Psoas muscle (tissue), 8 donors: Measurements from ENCODE around the gene CYBA. TPM values are rescaled to one million over a fixed set of nuclear protein-coding genes. Genes with fewer than 3 reads are reported as not detected.

Source experiments
- ATAC-seq, 4 donors: fragments of 200-7000 bp; cut with Tn5 transposase; one replicate each; pipeline ENCODE4 v1.9.1; 2020; ENCODE audit warnings: moderate library complexity in 3 of 4, mild to moderate bottlenecking in 2 of 4
- DNase-seq, 2 donors: peaks; one replicate each; pipeline ENCODE4 v3.0.0-alpha.2; 2020
- H3K27ac ChIP-seq: fragments of 200-600 bp; one replicate; pipeline ENCODE4 v1.8.0; 2022
- H3K27me3 ChIP-seq, 3 donors: fragments of 200-600 bp in 1 of 3; one replicate each; pipeline versions ENCODE4 v1.6.1 to v1.8.0; 2013 to 2022; ENCODE audit warnings: low read length in 2 of 3, mild to moderate bottlenecking in 2 of 3, moderate library complexity in 1 of 3; ENCODE audit not compliant: insufficient read depth in 3 of 3
- H3K36me3 ChIP-seq, 2 donors: fragments of 200-600 bp in 1 of 2; one replicate each; pipeline versions ENCODE4 v1.6.1 to v1.8.0; 2013 to 2022; ENCODE audit warnings: low read depth in 1 of 2, mild to moderate bottlenecking in 1 of 2, moderate library complexity in 1 of 2; ENCODE audit not compliant: insufficient read depth in 1 of 2
- H3K4me1 ChIP-seq: fragments of 200-600 bp; one replicate; pipeline ENCODE4 v1.8.0; 2022
- H3K4me3 ChIP-seq: fragments of 200-600 bp; one replicate; pipeline ENCODE4 v1.8.0; 2022; ENCODE audit warnings: mild to moderate bottlenecking
- H3K9me3 ChIP-seq: fragments of 200-600 bp; one replicate; pipeline ENCODE4 v1.8.0; 2022
- CTCF ChIP-seq: fragments of 200-600 bp; IDR thresholded peaks from one replicate; pipeline ENCODE4 v1.8.0; 2022; ENCODE audit warnings: antibody characterized with exemption
- WGBS, 3 donors: extraction: QIAGEN DNeasy Blood & Tissue Kit; methylation state at CpG; one replicate each; pipeline versions ENCODE4 v1.1.6 to v1.1.7; 2013; 5-methylcytosine and 5-hydroxymethylcytosine counted together
- intact Hi-C, 2 donors: fragments of 100-400 bp; cut with DNase I; formaldehyde crosslinking; loops; one replicate each; pipeline versions ENCODE4 v1.11.0 to v1.14.2; 2022
- polyA plus RNA-seq, 3 donors: library from polyadenylated mRNA; stranded (reverse); fragments of 200-250 nt; gene quantifications; one replicate each; pipeline ENCODE4 v1.2.3, GENCODE V29; 2013
- total RNA-seq, 4 donors: library from RNA; stranded (reverse); fragmentation: NEBNext Ultra II Directional in 2 of 4; extraction: Animal tissue kit (Norgen Biotek cat#: 25700) in 2 of 4; gene quantifications; one replicate each; pipeline versions ENCODE4 v1.2.1 to v1.2.4, GENCODE V29; 2021 to 2023
- donor health status: healthy with polysubstance abuse.
- donor health status: DM: no; HTN: no; CAD: no; lungs with moderate emphysema.
- donor health status: Bipolar disorder and iron deficiency.
- donor health status: healthy.
- donor health status: DM: yes; HTN: yes; CAD: no.
- donor health status: DM: no; HTN: no; CAD: no.
- donor health status: DM: no; HTN: no; CAD: no.
- donor health status: DM: yes; HTN: yes; CAD: no.

The CYBA gene
- total and polyA plus RNA-seq, 7 donors, result 9.1 to 28.0 (median 19.4) TPM

- H3K4me1 ChIP-seq, result no peaks in the 10 kb centered on the region
- TF ChIP-seq CTCF, result no peak
- intact Hi-C loops, result no loop called here
- no peak overlapping the region for H3K4me3 ChIP-seq
- WGBS, 3 donors, result 84 to 86% (median 86%) methylated on average over 9 of the region's 9 CpGs
- peaks cover 5 to 84% of the 10 kb centered on the region in 2 donors for H3K36me3 ChIP-seq
- DNase-seq (no peak), ATAC-seq (no peak)
- H3K27me3 ChIP-seq, result no peaks in the 10 kb centered on the region
- H3K27ac ChIP-seq, result no peak overlapping the region
- H3K9me3 ChIP-seq, result no peaks in the 10 kb centered on the region
These were observed 21.0 kb downstream of the CYBA start for GRCh38 chr16:88629835-88630234.

DNA sequence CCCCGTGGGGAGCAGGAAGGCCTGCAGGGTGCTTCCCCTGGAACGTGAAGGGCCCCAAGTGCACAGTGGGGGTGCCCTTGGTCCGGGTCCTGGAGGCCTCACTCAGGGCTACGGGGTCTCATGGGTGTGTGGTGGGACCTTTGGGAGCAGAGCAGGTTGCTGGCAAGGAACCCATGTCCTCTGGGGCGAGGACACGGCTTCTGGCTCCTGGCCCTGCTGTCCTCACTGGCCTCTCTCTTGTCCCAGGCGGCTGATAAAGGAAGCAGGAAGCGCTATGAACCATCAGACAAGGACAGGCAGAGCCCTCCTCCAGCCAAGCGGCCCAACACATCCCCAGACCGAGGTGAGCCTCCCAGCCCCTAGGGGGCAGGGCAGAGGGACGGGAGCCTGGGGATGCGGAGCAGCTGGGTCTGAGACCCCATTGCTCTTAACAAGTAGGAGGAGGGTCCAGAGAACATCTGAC, 22.3 kb downstream of the CYBA start:
- Histone ChIP-seq H3K4me3 (no peak overlapping the region), H3K9me3 (no peaks in the 10 kb centered on the region), H3K36me3 (peaks cover 5 to 94% of the 10 kb centered on the region in 2 donors), H3K27me3 (no peaks in the 10 kb centered on the region), H3K4me1 (no peaks in the 10 kb centered on the region), H3K27ac (no peak overlapping the region)
- peak; percentile 18 for TF ChIP-seq CTCF
- peak in 1 of 2 donors; percentile 60 for DNase-seq
- peak in 1 of 4 donors; percentile 52 for ATAC-seq
- intact Hi-C loops, result no loop called here
- 36 to 39% (median 38%) methylated on average over 12 of the region's 12 CpGs for WGBS, 3 donors

GRCh38 chr16:88627531-88628411, 23.1 kb downstream of the CYBA start:
- ATAC-seq (no peak), DNase-seq (no peak)
- Histone ChIP-seq H3K27ac (no peak overlapping the region), H3K9me3 (no peaks in the 10 kb centered on the region), H3K36me3 (peaks cover 5 to 97% of the 10 kb centered on the region in 2 donors), H3K27me3 (no peaks in the 10 kb centered on the region), H3K4me1 (no peaks in the 10 kb centered on the region), H3K4me3 (no peak overlapping the region)
- TF ChIP-seq CTCF, result no peak
- intact Hi-C loops, result no loop called here
- WGBS, 3 donors, result 92 to 95% (median 93%) methylated on average over 27 of the region's 27 CpGs

- H3K27ac ChIP-seq, result no peak overlapping the region
- no peak overlapping the region for H3K4me3 ChIP-seq
- H3K9me3 ChIP-seq, result no peaks in the 10 kb centered on the region
- no peaks in the 10 kb centered on the region for H3K4me1 ChIP-seq
- no peaks in the 10 kb centered on the region for H3K27me3 ChIP-seq
- 92 to 95% (median 93%) methylated on average over 9 of the region's 9 CpGs for WGBS, 3 donors
- intact Hi-C loops, result no loop called here
- no peak for ATAC-seq
- peaks cover 5 to 98% of the 10 kb centered on the region in 2 donors for H3K36me3 ChIP-seq
- no peak for DNase-seq
- TF ChIP-seq CTCF, result no peak
These were observed 24.2 kb downstream of the CYBA start for GRCh38 chr16:88626646-88627045.
